Frontal cortex (tissue), 4 donors: ENCODE results near the gene UBE2N. TPM values are rescaled to one million over a fixed set of nuclear protein-coding genes. Genes with fewer than 3 reads are reported as not detected.
"Not testable (repeated sequence)": the region's sequence is repeated elsewhere in the genome, so short reads cannot be mapped to it uniquely, and the experiment has no call there.

Experiments used
- DNase-seq, 2 donors: peaks; one replicate each; pipeline ENCODE4 v3.0.0; 2012; ENCODE audit warnings: low spot score in 2 of 2
- FAIRE-seq: peaks from 2 replicates; lab custom pipeline; 2012; peaks lifted over from hg19 to GRCh38; lab: Jason Lieb, UNC
- total RNA-seq: library from RNA; depleted of rRNA; stranded (reverse); fragments of >200 nt; gene quantifications from one replicate; pipeline ENCODE4 v1.2.3, GENCODE V29; 2014
- donor health status: control.
- donor health status: control.
- donor health status: control.

Gene UBE2N
- total RNA-seq, 1 donor from 2014 or later, result 218 TPM

GRCh38 chr12:93415723-93416464 is 25.9 kb downstream of the UBE2N start:
- FAIRE-seq (no peak), DNase-seq (no peak)

GRCh38 chr12:93413064-93413463 is 28.7 kb downstream of the UBE2N start:
- no peak for FAIRE-seq

DNA sequence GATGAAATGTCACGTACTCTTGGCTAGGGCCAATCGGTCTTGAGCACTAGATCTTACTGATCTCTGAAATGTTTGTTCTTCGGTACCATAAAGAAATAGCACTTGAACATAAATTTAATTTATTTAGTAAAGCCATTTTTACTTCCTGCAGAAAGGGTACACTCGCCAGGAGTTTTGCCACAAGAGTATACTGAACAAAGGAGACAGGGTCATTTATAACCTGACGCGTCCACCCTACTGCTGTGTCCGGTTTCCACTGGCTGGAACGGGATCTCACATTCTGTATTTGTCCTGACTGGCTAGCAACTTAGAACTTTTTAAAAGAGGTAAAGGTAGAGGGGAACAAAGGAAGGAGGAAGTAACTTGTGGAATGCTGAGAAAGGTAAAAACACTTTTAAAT is 29.4 kb downstream of the UBE2N start:
- FAIRE-seq, DNase-seq: not testable (repeated sequence)

More at GRCh38 chr12:93413064-93413463, 28.7 kb downstream of the UBE2N start:
- DNase-seq, result no peak

DNA sequence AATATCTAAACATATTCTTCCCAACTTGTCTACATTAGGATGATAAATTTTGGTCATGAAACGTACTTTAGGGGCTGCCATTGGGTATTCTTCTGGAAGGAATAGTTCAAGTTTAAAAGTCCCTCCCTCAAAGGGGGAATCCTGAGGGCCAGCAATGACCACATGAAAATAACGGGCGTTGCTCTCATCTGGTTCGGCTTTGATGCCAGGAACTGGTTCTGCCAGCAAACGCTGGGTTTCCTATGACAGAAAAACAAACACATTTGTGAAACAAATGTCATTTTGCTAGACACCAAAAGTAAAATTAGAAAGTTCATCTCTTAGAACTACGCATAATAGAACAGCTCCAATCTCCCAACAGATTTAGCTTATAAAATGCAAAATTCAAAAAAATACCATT is 30.7 kb downstream of the UBE2N start:
- FAIRE-seq, DNase-seq: not testable (repeated sequence)

DNA sequence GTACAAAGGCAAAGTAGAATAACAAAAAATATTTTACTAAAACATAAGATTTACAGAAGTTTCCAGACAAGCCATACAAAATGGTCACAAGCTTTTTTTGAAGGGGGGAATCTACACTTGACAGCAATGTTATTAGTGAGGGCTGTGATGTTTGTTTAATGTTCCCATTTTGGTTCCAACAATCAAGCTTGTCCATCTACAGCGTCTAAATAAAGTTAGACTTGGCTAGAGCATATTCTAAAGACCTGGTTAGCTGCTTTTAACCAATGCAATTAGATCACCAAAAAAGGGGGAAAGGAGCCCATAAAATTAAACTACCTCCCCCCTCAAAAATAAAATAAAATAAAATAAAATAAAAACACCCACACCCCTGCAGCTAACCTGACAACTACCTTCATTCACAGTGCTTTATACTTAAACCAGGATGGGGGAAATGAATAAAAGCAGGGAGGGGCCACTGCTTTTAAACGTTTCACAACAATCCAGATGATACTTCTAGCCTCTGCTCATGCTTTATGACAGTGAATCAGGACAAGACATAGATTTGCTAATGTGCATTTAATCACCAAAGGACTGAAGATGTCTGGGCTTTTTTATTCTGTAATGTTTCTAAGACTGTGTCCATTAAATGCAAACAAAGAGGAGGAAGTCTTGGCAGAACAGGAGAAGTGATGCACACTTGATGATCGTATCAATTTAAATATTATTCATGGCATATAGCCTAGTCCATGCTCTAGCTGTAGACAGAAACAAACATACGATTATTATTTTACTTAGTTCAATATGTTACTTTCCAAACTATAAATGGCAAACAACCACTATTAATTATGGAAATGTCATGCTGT is 32.2 kb downstream of the UBE2N start:
- FAIRE-seq, result not testable (repeated sequence)

DNA sequence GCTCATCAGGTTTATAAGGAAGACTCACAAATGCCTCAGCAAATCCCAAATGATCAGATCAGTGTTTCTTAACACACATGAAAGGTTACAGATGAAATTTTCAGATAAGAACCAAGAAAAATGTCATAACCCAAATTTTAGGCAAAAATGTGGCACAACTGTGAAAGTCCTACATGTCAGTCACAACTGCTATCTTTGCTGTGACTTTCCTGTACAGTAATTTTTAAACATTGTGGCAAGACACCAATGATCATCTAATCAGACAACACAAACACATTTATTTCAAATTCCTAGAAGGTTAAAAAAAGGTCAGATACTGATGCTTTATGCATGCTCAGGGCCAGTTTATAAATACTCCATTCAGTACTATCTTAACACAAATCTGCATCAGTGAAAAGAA is 32.9 kb downstream of the UBE2N start:
- DNase-seq, result no peak
- FAIRE-seq, result no peak

More for the DNA sequence above, 32.2 kb downstream of the UBE2N start:
- DNase-seq, result not testable (repeated sequence)

DNA sequence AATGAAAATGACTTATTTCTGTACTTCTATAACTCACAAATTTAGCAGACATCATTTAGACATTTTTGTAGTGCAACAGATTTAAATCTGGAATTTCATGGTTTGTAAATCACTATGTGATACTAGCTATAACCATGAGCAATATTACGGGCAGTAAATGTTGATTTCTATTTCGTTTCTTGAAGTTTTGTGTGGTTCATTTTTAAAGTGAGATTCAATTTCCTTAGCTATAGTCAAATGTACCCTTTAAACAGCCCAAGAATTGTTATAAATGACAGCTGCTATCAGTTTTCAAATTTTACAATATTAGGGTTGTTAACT is 33.8 kb downstream of the UBE2N start:
- FAIRE-seq, result no peak

GRCh38 chr12:93407054-93407962 is 34.4 kb downstream of the UBE2N start:
- no peak for FAIRE-seq

More for the DNA sequence above, 33.8 kb downstream of the UBE2N start:
- no peak for DNase-seq

DNA sequence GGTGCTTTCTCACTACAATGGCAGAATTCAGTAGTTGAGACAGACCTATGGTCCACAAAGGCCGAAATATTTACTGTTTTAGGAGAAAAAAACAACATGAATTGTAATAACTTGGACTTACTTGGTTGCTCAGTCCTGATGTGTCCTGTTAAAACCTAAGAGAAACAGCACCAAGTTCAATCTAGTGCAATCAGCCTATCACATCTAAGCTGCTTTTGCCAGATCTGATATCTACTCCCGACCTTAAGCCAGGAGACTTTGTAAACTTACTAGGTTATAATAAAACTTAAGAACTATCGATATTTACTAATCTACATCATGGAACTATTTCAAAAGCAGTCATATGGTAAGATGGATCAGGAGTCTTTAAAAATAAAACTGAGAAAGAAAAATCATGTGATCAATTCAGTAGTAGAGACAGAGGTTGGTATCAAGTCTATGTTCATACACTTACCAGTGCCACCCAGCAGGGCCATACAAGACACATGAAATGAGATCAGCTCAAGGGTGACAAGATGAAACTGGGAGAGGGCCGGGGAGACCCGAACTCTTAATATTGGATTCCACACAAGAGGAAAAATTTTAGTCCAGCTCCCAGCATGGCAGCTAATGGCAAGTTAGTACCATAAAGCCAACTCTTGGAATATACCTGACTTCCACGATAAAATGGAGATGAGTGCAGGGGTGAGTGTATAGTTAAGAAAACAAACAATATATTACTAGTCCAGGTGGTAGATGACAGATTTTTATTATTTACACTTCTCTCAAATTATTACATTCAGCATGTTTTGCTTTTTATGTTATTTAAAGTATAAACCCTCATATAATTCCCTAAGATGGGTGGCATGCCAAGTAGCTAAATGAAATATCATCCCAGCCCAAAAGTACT is 36.5 kb downstream of the UBE2N start:
- FAIRE-seq (no peak), DNase-seq (no peak)

More at GRCh38 chr12:93407054-93407962, 34.4 kb downstream of the UBE2N start:
- DNase-seq, result no peak

DNA sequence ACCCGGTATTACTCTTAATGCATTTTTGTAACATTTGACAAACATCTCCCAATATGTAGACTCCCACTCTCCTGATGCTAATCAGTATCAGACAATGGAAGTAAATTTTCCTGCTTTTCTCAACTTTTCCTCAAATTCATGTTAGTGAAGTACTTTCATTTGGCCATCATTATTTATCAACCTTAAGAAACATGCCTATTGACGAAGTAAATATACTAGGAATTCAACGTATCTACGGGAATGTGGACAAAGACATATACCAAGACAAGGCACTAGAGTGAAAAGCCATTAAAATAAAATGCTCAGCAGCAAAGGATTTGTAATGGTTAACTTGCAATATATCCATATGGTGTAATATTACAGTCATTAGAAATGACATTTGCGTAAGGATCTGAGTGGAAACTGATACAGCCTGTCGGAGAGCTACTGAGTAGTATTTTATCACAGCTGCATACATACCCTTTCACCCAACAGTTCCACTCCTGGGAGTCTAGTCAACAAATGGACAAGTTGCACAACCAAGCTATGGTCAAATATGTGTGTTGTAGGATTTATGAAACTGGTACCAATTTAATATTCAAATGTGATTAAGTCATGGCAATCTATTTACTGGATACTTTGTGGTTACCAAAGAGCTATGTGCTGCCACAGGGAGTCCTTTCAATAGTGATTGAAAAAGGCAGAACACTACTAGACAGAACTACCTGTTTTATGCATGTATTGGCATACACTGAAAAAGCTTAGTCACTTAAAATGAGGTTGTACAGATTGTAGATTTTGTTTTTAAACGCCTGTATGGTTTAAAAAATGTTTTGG is 37.6 kb downstream of the UBE2N start:
- no peak for FAIRE-seq
- no peak for DNase-seq

DNA sequence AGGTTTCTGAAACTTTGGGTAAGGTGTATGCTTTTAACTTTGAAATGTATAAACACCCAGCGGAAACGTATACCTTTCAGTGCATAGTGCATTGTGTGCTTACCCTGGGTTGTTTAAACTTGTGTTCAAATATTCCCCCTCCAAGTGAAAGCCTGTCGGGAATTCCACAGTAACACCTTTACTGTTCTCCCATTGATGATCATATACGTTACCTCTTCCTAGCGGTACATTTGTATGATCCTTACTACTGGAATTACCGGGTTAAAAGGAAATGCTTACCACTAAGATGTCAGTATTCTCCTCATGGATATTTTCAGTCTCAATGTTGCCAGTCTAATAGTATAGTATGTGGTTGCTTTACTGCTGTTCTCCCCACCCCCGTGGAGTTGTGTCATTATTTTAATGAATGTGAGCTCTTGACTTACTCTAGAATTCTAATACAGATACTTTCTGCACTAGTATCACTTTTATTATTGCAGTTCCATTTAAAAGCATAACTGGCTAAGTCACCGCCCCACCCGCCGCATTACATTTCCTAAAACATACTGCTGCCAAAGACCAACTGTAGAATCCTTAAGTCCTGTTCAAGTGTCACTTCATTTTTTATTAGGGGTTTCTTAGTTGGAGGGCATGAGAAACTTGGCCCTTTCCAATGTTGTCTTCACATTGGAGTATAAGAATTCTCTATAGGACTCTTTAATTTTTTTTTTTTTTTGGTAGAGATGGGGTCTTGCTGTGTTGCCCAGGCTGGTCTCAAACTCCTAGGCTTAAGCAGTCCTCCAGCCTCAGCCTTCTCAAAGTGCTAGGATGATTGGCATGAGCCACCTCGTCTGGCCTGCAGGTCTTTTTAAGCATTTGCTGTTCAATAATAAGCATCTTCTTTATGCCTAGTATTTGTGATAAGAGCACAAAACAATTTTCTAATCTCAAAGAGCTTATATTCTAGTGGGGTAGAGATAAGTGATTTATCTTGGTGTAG is 39.1 kb downstream of the UBE2N start:
- no peak for DNase-seq
- no peak for FAIRE-seq

DNA sequence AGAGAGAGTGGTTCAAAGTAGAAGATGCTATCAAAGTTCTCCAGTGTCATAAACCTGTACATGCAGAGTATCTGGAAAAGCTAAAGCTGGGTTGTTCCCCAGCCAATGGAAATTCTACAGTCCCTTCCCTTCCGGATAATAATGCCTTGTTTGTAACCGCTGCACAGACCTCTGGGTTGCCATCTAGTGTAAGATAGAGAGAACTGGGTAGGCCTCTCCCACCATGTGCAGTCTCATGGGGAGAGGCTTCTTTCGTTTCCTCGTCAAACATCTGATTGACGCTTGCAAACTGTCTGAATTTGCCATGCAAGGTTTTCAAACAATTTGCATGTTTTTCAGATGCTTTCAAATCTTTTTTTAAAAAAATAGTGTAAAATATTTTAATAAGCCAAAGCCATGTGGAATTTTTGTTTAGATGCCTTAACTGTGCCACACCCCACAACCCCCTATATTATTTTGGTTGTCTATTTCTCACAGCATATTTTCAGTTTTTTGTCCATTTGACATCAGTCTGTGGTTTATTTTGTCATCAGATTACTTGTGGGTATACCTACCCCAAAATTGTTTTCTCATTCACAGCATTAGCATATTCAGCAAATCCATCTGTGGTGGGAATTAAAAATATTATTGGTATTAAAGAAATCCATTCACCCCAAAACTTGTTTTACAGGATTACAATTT is 42.4 kb downstream of the UBE2N start:
- not testable (repeated sequence) for DNase-seq
- peak; percentile 94 for FAIRE-seq

GRCh38 chr12:93397412-93397811 is 44.3 kb downstream of the UBE2N start:
- DNase-seq (no peak), FAIRE-seq (no peak)

GRCh38 chr12:93393425-93393824 is 48.3 kb downstream of the UBE2N start:
- FAIRE-seq (no peak), DNase-seq (no peak)

DNA sequence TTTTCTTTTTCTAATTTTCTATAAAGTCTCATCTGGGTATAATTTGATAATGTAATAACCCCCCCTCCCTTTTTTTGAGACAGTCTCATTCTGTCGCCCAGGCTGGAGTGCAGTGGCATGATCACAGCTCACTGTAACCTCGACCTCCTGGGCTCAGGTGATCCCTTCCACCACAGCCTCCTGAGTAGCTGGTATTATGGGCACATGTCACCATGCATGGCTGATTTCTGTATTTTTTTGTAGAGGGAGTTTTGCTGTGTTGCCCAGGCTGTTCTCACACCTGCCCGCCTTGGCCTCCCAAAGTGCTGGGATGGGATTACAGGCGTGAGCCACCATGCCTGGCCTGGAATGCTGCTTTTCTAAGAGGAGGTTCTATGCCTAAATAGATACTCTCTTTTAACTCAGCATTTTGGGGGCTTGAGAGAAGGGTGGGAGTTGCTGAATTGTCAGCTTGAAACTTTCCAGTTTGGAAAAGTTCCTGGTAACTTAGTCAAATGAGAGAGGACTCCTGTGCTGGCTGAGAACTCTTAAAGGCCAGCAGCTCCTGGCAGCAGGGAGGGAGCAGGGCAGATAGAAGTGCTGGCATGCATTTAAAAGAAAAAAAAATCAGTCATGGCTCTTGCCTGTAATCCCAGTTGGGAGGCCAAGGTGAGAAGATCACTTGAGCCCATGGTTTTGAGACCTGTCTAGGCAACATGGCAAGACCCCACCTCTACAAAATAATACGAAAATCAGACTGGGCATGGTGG is 51.0 kb downstream of the UBE2N start:
- FAIRE-seq (no peak), DNase-seq (no peak)

DNA sequence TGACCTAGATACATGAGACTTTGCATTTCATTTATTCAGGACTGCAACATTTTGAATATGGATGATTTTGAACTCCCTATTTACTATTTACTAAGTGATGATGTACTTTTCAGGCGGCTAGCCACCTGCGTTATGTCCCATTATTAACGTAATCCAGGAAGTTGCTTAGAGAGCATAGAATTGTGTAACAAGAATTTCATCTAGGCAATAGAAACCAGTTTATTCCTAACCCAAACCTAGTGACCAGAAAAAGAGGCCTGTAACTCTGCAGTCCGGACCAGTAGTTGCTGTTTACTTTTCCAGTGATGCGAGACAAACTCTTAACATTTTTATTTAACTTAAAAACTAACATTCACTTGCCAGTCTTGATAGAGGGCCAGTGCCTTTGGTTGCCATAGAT is 51.7 kb downstream of the UBE2N start:
- DNase-seq (no peak), FAIRE-seq (no peak)
